GM18907 (cell line): Measurements from ENCODE around the gene HEPH.
"Not testable (repeated sequence)": the region's sequence is repeated elsewhere in the genome, so short reads cannot be mapped to it uniquely, and the experiment has no call there.

Experiments
- ATAC-seq: cut with Tn5 transposase; IDR thresholded peaks from one replicate; pipeline ENCODE4 v1.9.1; 2021; ENCODE audit warnings: mild to moderate bottlenecking, moderate library complexity; ENCODE audit not compliant: unreplicated experiment

The HEPH gene, protein sequence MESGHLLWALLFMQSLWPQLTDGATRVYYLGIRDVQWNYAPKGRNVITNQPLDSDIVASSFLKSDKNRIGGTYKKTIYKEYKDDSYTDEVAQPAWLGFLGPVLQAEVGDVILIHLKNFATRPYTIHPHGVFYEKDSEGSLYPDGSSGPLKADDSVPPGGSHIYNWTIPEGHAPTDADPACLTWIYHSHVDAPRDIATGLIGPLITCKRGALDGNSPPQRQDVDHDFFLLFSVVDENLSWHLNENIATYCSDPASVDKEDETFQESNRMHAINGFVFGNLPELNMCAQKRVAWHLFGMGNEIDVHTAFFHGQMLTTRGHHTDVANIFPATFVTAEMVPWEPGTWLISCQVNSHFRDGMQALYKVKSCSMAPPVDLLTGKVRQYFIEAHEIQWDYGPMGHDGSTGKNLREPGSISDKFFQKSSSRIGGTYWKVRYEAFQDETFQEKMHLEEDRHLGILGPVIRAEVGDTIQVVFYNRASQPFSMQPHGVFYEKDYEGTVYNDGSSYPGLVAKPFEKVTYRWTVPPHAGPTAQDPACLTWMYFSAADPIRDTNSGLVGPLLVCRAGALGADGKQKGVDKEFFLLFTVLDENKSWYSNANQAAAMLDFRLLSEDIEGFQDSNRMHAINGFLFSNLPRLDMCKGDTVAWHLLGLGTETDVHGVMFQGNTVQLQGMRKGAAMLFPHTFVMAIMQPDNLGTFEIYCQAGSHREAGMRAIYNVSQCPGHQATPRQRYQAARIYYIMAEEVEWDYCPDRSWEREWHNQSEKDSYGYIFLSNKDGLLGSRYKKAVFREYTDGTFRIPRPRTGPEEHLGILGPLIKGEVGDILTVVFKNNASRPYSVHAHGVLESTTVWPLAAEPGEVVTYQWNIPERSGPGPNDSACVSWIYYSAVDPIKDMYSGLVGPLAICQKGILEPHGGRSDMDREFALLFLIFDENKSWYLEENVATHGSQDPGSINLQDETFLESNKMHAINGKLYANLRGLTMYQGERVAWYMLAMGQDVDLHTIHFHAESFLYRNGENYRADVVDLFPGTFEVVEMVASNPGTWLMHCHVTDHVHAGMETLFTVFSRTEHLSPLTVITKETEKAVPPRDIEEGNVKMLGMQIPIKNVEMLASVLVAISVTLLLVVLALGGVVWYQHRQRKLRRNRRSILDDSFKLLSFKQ

DNA sequence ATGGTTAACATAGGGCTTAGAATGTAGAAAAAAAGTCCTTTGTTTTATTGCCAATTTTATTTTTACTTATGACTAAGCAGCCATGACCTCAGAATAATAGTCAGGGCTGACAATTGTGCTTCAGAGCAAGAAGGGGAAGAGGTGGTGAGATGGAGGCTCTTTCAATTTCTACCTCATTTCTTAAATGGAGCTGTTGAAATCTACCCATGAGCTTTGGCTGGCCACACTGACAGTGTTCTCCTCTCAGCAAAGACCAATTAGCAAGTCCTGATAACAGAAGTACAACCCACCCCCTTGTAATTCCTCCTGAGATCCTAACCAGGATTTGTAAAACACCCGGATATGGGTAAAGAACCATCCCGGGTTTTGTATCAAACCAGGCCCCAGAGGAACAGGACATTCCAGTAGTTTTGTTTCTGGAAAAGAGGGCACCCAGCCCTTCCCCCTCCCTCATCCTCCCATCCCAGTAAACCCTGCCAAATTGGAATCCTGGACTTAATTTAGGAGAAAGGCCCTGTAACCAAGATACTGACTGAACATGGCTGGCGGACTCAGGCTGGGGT lies at the start of gene HEPH:
HEPH (plus strand) TSS at position 399 of the 563 bp plus-strand sequence. CDS start 6,324 bp downstream, outside the sequence.
- ATAC-seq, result peak; percentile 71

DNA sequence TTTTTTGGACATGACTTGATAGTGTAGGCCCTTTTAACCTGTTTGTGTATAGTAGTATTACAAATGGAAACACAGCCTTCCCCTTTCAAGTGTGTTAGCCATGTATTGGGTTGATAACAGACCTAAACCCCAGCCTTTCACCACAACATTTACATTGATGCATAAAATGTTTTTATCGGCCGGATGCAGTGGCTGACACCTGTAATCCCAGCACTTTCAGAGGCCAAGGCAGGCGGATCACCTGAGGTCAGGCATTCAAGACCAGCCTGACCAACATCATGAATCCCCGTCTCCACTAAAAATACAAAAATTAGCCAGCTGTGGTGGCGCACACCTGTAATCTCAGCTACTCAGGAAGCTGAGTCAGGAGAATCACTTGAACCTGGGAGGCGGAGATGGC lies 45.3 kb upstream of the HEPH start:
- not testable (repeated sequence) for ATAC-seq

DNA sequence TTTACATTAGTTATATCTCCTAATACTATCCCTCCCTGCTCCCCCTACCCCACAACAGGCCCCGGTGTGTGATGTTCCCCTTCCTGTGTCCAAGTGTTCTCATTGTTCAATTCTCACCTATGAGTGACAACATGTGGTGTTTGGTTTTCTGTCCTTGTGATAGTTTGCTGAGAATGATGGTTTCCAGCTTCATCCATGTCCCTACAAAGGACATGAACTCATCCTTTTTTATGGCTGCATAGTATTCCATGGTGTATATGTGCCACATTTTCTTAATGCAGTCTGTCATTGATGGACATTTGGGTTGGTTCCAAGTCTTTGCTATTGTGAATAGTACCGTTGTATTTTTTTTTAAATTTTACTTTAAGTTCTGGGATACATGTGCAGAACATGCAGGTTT lies 42.7 kb upstream of the HEPH start:
- ATAC-seq, result not testable (repeated sequence)

DNA sequence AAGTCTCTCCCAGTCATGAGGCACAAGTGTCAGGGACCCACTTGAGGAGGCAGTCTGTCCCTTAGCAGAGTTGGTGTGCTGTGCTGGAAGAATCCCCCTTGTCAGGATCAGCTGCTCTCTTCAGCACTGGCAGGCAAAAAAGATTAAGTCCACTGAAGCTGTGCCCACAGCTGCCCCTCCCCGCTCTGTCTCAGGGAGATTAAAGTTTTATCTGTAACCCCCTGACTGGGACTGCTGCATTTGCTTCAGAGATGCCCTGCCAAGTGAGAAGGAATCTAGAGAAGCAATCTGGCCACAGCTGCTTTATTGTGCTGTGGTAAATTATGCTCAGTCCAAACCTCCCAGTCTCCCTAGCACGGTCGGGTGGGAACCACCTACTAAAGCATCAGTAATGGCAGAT lies 37.4 kb upstream of the HEPH start:
- ATAC-seq, result no peak

DNA sequence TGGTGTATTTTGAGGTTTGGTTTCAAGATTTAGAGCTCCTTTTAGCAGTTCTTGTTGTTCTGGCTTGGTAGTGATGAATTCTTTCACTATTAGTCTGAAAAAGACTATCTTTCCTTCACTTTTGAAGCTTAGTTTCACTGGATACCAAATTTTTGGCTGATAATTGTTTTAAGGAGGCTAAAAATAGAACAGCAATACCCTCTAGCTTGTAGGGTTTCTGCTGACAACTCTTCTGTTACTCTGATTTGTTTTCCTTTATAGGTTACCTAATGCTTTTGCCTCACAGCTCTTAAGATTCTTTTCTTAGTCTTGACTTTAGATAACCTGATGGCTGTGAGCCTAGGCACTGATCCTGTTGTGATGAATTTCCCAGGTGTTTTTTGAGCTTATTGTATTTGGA lies 33.6 kb upstream of the HEPH start:
- no peak for ATAC-seq

DNA sequence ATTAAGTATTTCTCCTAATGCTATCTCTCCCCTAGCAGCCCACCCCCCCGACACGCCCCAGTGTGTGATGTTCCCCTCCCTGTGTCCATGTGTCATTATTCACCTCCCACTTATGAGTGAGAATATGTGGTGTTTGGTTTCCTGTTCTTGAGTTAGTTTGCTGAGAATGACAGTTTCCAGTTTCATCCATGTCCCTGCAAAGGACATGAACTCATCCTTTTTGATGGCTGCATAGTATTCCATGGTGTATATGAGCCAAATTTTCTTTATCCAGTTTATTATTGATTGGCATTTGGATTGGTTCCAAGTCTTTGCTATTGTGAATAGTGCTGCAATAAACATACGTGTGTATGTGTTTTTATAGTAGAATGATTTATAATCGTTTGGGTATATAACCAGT lies 28.8 kb upstream of the HEPH start:
- ATAC-seq, result not testable (repeated sequence)

DNA sequence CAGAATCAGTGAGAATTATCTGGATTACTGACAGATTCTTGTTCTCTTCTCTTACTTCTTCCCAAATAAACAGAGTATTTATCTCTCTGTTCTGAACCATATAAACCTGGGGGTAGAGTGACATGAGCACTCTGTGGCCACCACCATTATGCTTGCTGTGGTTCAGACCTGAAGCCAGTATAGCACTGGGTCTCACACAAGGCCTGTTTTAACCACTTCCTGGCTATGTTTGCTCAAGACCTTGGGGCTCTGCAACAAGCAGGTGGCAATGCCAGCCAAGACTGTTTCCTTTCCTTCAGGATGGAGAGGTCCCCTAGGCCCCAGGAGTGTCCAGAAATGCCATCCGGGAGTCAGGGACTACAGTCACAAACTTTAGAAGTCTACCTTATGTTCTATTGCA lies 21.7 kb upstream of the HEPH start:
- no peak for ATAC-seq

DNA sequence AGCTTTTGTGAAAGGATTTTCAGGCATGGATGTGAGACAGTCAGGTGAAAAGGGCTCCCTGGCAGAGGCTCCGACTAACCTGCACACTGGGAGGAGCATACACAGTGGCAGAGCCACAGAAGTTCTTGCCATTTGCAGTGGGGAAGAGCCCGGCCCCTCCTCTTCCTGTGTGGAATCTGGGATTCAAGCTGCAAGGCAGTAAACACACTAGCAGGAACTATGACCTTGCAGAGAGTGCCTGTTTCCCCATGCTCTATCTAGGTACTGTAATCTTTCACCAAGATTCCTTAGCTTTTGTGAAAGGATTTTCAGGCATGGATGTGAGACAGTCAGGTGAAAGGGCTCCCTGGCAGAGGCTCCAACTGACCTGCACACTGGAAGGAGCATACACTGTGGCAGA lies 19.8 kb upstream of the HEPH start:
- ATAC-seq, result no peak

DNA sequence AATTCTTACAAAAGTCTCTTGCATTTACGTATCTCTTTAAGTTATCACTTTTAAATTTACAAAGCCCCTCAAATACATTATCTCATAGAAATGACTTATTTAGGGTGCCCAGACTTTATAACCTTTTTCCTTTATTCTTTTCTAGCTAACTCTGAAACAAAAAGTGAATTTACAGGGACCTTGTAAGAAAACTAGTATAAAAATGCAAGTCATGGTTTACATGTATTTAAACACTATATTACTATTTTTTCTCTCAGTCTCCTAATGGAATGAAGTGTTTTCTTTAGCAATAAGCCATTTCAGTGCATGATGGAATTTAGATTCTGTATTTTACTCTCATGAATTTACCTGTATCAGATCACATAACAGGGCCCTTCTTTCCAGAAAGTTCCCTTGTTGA lies 14.5 kb upstream of the HEPH start:
- no peak for ATAC-seq

DNA sequence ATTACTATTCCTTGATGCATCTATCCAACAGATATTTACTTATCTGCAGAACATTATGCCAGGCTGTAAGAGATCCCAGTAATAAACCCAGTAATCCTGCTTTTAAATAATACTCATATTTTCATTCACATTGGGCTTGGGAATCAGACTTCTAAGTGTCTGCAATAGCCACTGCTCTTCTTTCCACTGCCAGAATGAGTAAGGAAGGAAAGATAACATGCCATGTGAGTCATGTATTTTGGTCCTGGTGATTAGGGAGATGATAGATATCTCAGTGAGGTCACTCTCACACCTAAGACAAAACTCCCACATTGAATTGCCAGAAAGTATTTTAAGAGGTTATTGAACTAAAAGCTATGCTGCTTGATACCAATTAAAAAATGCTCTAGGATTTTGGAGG lies 13.9 kb upstream of the HEPH start:
- ATAC-seq, result no peak

DNA sequence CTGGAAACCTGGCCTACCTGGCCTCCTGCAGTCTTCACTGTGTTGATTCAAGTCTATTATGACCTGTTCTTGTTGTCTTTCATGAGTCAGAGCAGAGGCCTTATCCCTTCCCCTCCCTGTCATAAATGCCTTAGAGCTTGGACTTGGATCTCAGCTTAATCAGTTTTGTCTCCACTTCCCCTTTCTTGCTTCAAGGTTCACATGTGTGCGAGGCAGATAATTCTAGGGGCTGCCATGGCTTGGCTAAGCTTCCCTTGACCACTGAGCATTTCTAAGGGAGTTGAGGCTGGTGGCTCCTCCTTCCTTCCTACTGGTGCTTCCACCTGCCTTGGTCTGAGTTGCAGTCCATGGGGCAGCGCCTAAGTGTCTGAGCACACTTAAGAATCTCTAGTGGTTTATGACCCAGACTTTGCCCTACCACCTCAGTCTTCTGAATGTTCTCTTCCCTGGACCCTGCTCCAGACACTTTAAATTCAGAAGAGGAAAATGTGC lies 1.7 kb upstream of the HEPH start:
- ATAC-seq, result no peak

DNA sequence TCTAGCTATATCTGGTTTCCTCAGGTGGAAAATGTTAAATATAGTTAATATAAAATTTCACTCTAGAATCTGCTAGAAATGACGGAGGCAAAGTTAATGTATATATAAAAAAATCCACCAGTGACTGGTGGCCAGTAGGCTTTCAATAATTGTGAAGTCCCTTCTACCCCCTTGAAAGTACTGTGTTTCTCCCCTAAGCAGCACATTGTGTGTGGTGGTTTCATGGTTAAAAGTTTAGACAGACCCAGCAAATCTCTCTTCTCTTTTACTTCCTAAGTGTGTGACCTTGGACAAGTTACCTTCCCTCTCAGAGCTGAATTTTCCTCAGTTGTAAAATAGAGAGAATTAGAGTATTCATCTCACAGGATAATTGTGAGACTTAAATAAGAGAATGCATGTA lies 600 bp upstream of the HEPH start:
- ATAC-seq, result peak; percentile 62

DNA sequence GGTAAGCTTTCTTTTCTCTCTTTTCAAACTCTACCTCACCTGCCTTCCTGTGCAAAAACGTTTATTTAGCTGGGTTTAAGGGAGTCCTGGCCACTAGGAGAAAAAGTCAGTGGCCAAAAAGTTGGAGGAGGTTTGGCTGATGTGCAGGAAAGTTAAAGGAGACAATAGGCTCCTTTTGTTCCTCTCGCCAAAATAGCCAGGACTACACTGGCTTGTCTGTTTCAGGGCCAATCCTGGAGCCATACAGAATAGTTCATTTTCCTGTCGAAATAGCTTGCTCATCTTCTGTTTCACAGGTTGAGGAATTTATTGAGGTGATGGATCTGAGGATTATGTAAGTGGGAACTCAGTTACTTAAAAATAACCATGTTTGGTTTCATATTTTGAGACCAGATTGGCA lies 423 bp downstream of the HEPH start:
- ATAC-seq, result no peak

DNA sequence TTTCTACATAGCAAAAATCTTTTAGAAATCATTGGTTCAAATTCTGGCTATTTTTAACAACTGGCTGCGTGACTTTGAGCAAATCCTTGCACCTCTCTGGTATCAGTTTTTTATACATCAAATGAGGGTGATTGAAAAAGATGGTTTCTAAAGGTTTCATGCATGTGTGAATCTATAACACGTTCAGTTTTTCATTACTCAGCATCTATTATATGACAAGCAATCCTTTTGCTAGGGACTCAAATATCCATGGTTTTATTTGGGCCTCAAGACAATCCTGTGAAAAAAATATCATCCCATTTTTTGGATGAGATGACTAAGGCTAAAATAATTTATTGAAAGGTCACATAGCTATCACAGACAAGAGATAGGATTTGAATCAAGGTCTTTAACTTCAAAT lies 884 bp downstream of the HEPH start:
- ATAC-seq, result no peak

DNA sequence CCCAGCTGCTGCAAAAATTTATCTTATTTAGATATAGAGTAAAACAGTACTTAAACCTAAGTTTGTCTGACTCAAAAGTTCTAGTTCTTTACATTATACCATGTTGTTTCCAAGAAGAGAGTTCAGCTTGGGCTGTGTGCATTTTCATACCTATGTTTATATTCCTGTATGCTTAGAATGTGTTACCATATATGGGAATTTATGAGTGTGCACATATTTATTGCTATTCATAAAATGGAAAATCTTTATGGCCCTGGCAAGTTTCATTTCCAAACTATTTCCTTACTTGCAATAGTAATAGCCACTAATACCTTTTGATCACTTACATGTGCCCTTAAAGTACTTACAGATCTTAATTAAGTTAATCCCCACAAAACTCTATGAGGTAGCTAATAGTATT lies 2.6 kb downstream of the HEPH start:
- no peak for ATAC-seq

DNA sequence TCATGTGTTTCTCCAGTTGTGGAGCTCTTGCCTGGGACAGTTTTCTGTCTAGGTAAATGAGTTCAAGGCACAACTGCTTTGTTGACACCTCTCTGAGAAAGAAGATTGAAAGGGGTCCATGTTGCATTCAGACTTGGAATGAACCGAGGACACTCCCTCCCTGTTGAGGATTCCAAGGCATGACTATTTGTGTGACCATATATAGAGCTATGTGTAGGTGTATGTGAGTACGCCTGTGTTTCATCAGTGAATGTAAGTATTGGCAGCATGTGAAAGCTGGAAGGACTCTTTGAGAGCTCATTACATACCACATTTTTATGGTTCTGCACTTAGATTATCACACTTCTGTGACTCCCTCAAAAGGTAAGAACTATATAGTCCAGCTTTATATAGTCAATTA lies 3.4 kb downstream of the HEPH start:
- no peak for ATAC-seq

DNA sequence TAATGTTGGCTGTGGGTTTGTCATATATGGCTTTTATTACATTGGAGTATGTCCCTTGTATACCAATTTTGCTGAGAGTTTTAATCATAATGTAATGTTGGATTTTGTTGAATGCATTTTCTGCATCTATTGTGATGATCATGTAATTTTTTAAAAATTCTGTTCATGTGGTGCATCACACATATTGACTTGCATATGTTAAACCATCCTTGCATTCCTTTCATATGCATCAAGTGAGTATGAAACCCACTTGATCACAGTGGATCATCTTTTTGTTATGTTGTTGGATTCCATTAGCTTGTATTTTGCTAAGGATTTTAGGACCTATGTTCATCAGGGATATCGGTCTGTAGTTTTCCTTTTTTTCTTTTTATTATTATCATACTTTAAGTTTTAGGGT lies 12.1 kb downstream of the HEPH start:
- no peak for ATAC-seq

DNA sequence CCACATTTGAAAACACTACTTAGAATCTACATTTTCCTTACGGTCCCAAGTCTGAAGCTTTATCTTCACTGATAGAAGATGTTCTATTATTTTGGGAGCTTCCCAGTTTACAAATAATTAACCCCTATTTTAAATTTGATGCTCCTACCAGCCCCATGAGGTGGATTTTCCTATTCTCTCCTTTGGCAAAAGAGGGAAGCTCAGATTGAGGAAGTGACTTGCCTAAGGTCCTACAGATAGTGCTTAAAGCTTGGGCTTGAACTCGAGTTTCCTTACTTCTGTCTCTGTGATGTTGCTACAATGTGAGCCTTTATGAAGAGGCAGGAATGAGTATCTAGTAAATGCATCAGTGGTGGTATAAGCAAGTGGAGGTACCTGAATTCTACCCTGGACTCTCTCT lies 27.5 kb downstream of the HEPH start:
- ATAC-seq, result no peak

DNA sequence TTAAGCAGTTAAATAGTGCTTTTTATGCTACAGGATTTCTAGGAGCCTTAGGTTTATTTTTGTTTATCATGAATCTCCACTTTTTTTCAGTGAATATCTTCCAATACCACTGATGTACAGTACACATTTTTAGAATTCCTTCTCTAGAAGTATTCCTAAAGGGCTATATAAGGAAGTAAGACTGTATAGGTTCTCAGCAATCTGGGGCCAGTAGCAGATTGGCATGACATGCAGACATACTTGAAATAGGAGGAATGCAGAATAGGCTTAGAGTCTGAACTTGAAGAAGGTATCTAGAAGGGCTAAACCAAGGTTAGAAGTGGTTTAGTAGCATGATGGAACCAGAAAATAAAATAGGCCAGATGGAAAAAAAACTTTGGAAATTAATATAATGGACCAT lies 29.8 kb downstream of the HEPH start:
- ATAC-seq, result no peak

DNA sequence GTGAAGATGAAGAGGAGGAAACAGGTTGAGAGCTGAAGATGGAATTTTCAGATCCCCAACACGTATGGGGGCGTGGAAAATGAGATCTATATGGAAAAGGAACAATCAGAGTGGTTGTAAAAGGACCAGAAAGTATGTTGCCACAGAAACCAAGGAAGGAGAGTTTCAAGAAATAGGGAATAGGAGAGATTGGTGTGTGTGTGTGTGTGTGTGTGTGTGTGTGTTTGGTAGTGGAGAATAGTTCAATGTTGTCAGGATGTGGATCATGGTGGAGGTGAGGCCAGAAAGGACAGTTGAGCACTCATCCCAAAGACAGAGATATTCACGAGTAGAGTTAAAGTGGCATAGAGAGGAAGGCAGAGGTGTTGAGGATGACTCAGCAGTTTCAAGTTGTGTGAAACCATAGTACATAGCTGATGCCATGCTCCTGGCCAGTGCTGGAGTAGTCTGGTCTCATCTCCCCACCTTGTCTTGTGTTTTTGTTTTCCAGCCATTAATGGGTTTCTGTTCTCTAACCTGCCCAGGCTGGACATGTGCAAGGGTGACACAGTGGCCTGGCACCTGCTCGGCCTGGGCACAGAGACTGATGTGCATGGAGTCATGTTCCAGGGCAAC lies 36.1 kb downstream of the HEPH start:
- peak; percentile 84 for ATAC-seq
